HEK293 (cell line): ENCODE measurements around the gene SESN1.

Experiments used
- FEZF1 ChIP-seq: fragments of 450-650 bp; formaldehyde crosslinking; IDR thresholded peaks from 2 replicates; pipeline ENCODE4 v1.5.1; 2016; ENCODE audit warnings: missing biosample characterization, missing genetic modification characterization
- GFI1B ChIP-seq: fragments of 450-650 bp; formaldehyde crosslinking; IDR thresholded peaks from 2 replicates; pipeline ENCODE4 v1.5.1; 2016; ENCODE audit warnings: missing biosample characterization, missing genetic modification characterization
- PRDM10 ChIP-seq: fragments of 450-650 bp; formaldehyde crosslinking; IDR thresholded peaks from 2 replicates; pipeline ENCODE4 v1.5.1; 2016; ENCODE audit warnings: missing biosample characterization, missing genetic modification characterization
- TRIM28 ChIP-seq: IDR thresholded peaks from 2 replicates; pipeline ENCODE4 v1.6.1; 2011; ENCODE audit warnings: low read length, control low read depth, borderline replicate concordance
- YY1 ChIP-seq: fragments of 450-650 bp; formaldehyde crosslinking; IDR thresholded peaks from 2 replicates; pipeline ENCODE4 v1.5.1; 2018; ENCODE audit warnings: missing biosample characterization, missing genetic modification characterization
- ZBTB26 ChIP-seq: fragments of 450-650 bp; formaldehyde crosslinking; optimal IDR thresholded peaks from 2 replicates; pipeline ENCODE3; 2016; ENCODE audit warnings: missing biosample characterization, mild to moderate bottlenecking, missing genetic modification characterization
- ZBTB48 ChIP-seq: fragments of 450-650 bp; formaldehyde crosslinking; IDR thresholded peaks from 2 replicates; pipeline ENCODE4 v1.5.1; 2016; ENCODE audit warnings: missing biosample characterization, missing genetic modification characterization
- ZBTB49 ChIP-seq: fragments of 450-650 bp; formaldehyde crosslinking; IDR thresholded peaks from 2 replicates; pipeline ENCODE4 v1.5.1; 2016; ENCODE audit warnings: missing biosample characterization, missing genetic modification characterization, low read depth
- ZBTB6 ChIP-seq: fragments of 450-650 bp; formaldehyde crosslinking; IDR thresholded peaks from 2 replicates; pipeline ENCODE4 v1.5.1; 2017; ENCODE audit warnings: missing biosample characterization, missing genetic modification characterization
- ZBTB8A ChIP-seq: fragments of 450-650 bp; formaldehyde crosslinking; IDR thresholded peaks from 2 replicates; pipeline ENCODE4 v1.5.1; 2016; ENCODE audit warnings: missing biosample characterization, missing genetic modification characterization
- ZFP3 ChIP-seq: fragments of 450-650 bp; formaldehyde crosslinking; IDR thresholded peaks from 2 replicates; pipeline ENCODE4 v1.5.1; 2016; ENCODE audit warnings: low read depth, missing biosample characterization, missing genetic modification characterization
- ZIC2 ChIP-seq: fragments of 450-650 bp; formaldehyde crosslinking; IDR thresholded peaks from 2 replicates; pipeline ENCODE4 v1.5.1; 2016; ENCODE audit warnings: missing biosample characterization, missing genetic modification characterization
- ZNF132 ChIP-seq: fragments of 450-650 bp; formaldehyde crosslinking; IDR thresholded peaks from 2 replicates; pipeline ENCODE4 v1.5.1; 2017; ENCODE audit warnings: missing biosample characterization, missing genetic modification characterization, borderline replicate concordance
- ZNF133 ChIP-seq: fragments of 450-650 bp; formaldehyde crosslinking; IDR thresholded peaks from 2 replicates; pipeline ENCODE4 v1.5.1; 2016; ENCODE audit warnings: missing biosample characterization, missing genetic modification characterization
- ZNF148 ChIP-seq: fragments of 450-650 bp; formaldehyde crosslinking; IDR thresholded peaks from 2 replicates; pipeline ENCODE4 v1.5.0; 2017; ENCODE audit warnings: missing biosample characterization, missing genetic modification characterization, borderline replicate concordance
- ZNF292 ChIP-seq: fragments of 450-650 bp; formaldehyde crosslinking; IDR thresholded peaks from 2 replicates; pipeline ENCODE4 v1.5.1; 2016; ENCODE audit warnings: low read depth, missing biosample characterization, missing genetic modification characterization, borderline replicate concordance
- ZNF362 ChIP-seq: fragments of 450-650 bp; formaldehyde crosslinking; IDR thresholded peaks from 2 replicates; pipeline ENCODE4 v1.5.1; 2016; ENCODE audit warnings: missing biosample characterization, missing genetic modification characterization
- ZNF530 ChIP-seq: fragments of 450-650 bp; formaldehyde crosslinking; IDR thresholded peaks from 2 replicates; pipeline ENCODE4 v1.5.1; 2016; ENCODE audit warnings: low read depth, missing biosample characterization, missing genetic modification characterization
- ZNF571 ChIP-seq: fragments of 450-650 bp; formaldehyde crosslinking; IDR thresholded peaks from 2 replicates; pipeline ENCODE4 v1.5.0; 2017; ENCODE audit warnings: missing biosample characterization, missing genetic modification characterization
- ZNF623 ChIP-seq: fragments of 450-650 bp; formaldehyde crosslinking; IDR thresholded peaks from 2 replicates; pipeline ENCODE4 v1.5.1; 2016; ENCODE audit warnings: missing biosample characterization, missing genetic modification characterization
- ZNF639 ChIP-seq: fragments of 450-650 bp; formaldehyde crosslinking; IDR thresholded peaks from 2 replicates; pipeline ENCODE4 v1.5.1; 2016; ENCODE audit warnings: missing biosample characterization, missing genetic modification characterization
- ZNF692 ChIP-seq: fragments of 450-650 bp; formaldehyde crosslinking; IDR thresholded peaks from 2 replicates; pipeline ENCODE4 v1.5.1; 2016; ENCODE audit warnings: missing biosample characterization, missing genetic modification characterization
- ZNF776 ChIP-seq: fragments of 450-650 bp; formaldehyde crosslinking; IDR thresholded peaks from 2 replicates; pipeline ENCODE4 v1.5.0; 2017; ENCODE audit warnings: missing biosample characterization, missing genetic modification characterization, borderline replicate concordance

SESN1 gene

GRCh38 chr6:109095036-109095834, 589 bp upstream of the SESN1 start, which contains the start of gene CEP57L1 (continued):
- TF ChIP-seq ZNF692 (tag by site-specific recombination) = peak; percentile 64
- TF ChIP-seq GFI1B (tag by site-specific recombination) = peak; percentile 81; the same call in 1 of the 2 replicates
- TF ChIP-seq TRIM28 = peak; percentile 70; the same call in 1 of the 2 replicates
- TF ChIP-seq ZNF292 (tag by site-specific recombination) = no peak
- TF ChIP-seq ZNF148 (tag by site-specific recombination) = no peak
- TF ChIP-seq FEZF1 (tag by site-specific recombination) = peak; percentile 24; the same call in 1 of the 2 replicates
- no peak for TF ChIP-seq ZNF776 (tag by site-specific recombination)
- TF ChIP-seq PRDM10 (tag by site-specific recombination) = peak; percentile 97
- TF ChIP-seq ZNF132 (tag by site-specific recombination) = no peak
- no peak for TF ChIP-seq ZNF571 (tag by site-specific recombination)
- TF ChIP-seq ZNF623 (tag by site-specific recombination) = no peak
- TF ChIP-seq ZNF639 (tag by site-specific recombination) = no peak
- TF ChIP-seq ZNF530 (tag by site-specific recombination) = no peak
- no peak for TF ChIP-seq ZNF362 (tag by site-specific recombination)
- TF ChIP-seq ZBTB49 = no peak
- TF ChIP-seq ZBTB26 = peak; percentile 57
- no peak for TF ChIP-seq ZNF133 (tag by site-specific recombination)
- peak; percentile 83 for TF ChIP-seq ZBTB48 (tag by site-specific recombination)
- no peak for TF ChIP-seq ZFP3 (tag by site-specific recombination)
- TF ChIP-seq YY1 (tag by site-specific recombination) = 0 out of 2 replicates have a peak, but pooled peaks have one; percentile 4
- peak; percentile 99 for TF ChIP-seq ZBTB8A
- TF ChIP-seq ZBTB6 = no peak
- TF ChIP-seq ZIC2 = no peak
